GM12891 (cell line): Measurements from ENCODE around the gene THEM4.
"Not testable (repeated sequence)": the region's sequence is repeated elsewhere in the genome, so short reads cannot be mapped to it uniquely, and the experiment has no call there.

ENCODE experiments used
- DNase-seq: peaks from one replicate; pipeline ENCODE4 v3.0.0; 2011; ENCODE audit warnings: low spot score; ENCODE audit not compliant: insufficient read length
- FAIRE-seq: peaks from 2 replicates; lab custom pipeline; 2011; peaks lifted over from hg19 to GRCh38; lab: Jason Lieb, UNC
- PAX5 ChIP-seq: IDR thresholded peaks from 2 replicates; pipeline ENCODE4 v1.6.1; 2011; ENCODE audit warnings: low read length, moderate library complexity, mild to moderate bottlenecking; ENCODE audit not compliant: insufficient read depth, severe bottlenecking
- POLR2A ChIP-seq: IDR thresholded peaks from 2 replicates; pipeline ENCODE4 v1.6.1; 2011; ENCODE audit warnings: low read depth, low read length, control low read depth
- POLR2AphosphoS5 ChIP-seq: IDR thresholded peaks from 2 replicates; pipeline ENCODE4 v1.6.1; 2011; ENCODE audit warnings: low read depth, low read length, control low read depth
- POU2F2 ChIP-seq: IDR thresholded peaks from 2 replicates; pipeline ENCODE4 v1.6.1; 2011; ENCODE audit warnings: low read depth, mild to moderate bottlenecking, control low read depth, low read length, moderate library complexity
- SPI1 ChIP-seq: IDR thresholded peaks from 2 replicates; pipeline ENCODE4 v1.6.1; 2011; ENCODE audit warnings: low read depth, low read length, control low read depth
- TAF1 ChIP-seq: IDR thresholded peaks from 2 replicates; pipeline ENCODE4 v1.6.1; 2011; ENCODE audit warnings: low read depth, low read length, control low read depth

The THEM4 gene

GRCh38 chr1:151860504-151861187, 48.7 kb downstream of the THEM4 start:
- DNase-seq: no peak
- no peak for FAIRE-seq
- TF ChIP-seq POU2F2: no peak
- no peak for TF ChIP-seq POLR2A
- TF ChIP-seq POLR2AphosphoS5: no peak

DNA sequence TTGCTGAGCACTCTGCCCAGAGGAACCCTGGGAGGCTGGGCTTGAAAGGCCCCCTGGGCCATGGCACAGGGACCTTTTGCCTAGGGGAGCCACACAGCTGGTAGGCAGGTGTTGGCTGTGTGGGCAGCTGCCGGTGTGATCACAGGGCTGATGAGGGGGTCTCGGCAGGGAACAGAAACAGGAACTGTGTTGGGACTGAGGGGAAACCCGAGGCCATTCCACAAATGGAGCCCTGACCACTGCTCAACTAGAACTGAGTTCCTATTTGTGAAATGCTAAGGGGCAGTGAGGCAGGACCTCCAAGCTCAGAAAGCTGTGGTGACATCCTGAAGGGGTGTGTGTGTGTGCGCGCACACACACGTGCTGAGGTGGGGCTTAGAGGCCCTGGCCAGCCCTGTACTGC, 49.4 kb downstream of the THEM4 start:
- FAIRE-seq (peak; percentile 62), DNase-seq (no peak)
- TF ChIP-seq SPI1 (peak; percentile 53), PAX5 (no peak), POU2F2 (no peak), POLR2A (no peak)

DNA sequence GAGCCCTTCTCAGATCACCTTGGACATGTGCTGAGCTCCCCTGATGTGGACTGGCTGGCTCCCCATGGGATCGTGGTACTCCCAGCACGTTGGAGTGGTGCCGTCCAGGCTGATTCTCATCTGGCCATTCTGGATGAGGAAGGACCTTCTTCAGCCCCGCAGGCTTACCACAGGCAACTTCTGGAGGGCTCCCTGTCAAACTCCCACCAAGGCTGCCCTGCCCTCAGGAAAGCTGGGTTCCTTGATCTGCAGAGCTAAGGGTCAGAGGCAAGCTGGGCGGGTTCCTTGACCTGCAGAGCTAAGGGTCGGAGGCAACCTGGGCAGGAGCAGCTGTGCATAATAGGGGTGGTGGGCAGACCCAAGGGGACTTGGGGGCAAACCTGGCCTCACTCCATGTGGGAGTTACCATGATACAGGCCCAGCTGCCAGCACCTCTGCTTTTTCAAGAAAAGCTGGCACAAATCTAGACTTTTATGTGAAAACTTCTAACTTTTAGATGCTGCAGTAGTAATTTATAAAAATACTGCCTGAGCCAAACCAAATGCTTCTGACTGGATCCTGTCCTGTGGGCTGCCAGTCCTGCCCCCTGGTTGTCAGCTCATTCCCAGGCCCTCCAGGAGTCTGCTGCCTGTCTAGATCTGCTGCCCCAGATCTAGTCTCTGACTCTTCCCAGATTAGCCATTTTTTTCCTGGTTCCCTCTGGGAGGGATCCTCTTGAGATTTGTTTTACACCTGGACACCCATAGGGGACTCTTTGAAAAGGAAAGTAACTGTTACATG, 50.2 kb downstream of the THEM4 start:
- no peak for TF ChIP-seq SPI1
- DNase-seq: no peak
- FAIRE-seq: no peak

DNA sequence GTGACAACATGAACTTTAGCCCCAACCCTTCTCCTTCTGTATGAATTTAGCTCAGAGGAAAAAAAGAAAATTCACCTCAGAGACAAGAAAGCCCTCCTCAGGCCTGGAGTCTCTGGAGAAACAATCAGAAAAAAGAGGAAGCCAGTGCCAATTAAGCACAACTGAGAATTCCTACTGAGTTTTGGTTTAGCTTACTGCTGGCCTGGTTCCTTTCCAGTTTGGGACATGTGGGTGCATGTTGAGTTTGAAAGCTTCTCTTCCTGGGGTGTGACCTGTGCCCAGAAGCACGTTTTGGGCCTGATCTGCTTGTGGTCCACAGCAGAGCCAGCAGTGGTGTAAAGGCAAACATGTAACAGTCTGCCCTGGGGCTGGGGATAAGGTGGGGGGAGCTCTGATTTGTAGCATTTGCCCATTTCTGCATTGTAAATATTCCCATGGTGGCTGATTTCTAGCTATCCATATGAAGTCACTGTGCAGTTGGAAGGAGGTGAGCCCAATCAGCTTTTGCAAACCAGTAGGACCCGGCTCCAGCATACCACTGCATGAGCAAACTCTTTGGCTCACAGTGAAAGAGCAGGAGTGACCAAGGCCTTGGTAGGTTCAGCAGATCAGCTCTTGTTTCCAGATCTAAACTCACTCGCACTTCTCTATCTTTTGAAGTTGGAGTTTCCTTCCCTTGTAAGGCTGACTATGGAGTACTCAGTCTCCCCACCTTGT, 51.1 kb downstream of the THEM4 start:
- no peak for DNase-seq
- no peak for FAIRE-seq
- TF ChIP-seq SPI1: peak; percentile 43
- TF ChIP-seq POU2F2: no peak
- TF ChIP-seq TAF1: no peak

GRCh38 chr1:151855933-151856332, 53.4 kb downstream of the THEM4 start:
- TF ChIP-seq TAF1 (no peak), POLR2AphosphoS5 (no peak), PAX5 (no peak), POU2F2 (no peak), POLR2A (no peak), SPI1 (no peak)
- DNase-seq (no peak), FAIRE-seq (no peak)

DNA sequence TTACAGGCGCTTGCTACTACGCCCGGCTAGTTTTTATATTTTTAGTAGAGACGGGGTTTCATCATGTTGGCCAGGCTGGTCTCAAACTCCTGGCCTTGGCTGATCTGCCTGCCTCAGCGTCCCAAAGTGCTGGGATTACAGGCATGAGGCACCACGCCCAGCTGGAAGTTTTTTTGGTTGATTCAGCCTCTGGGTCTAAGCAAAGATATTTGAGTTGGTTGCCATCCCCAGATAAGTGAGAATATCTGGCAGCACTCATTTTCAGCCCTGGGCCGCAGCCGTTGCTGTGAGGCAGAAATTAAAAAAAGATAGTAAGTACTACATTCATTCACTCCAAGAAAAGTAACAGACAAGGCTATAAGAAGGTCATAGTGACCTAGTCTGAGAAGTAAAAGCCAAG, 53.8 kb downstream of the THEM4 start:
- DNase-seq, FAIRE-seq: not testable (repeated sequence)

- FAIRE-seq: no peak
- TF ChIP-seq SPI1: no peak
- TF ChIP-seq PAX5: no peak
- no peak for TF ChIP-seq TAF1
- no peak for DNase-seq
Observed at GRCh38 chr1:151854658-151855057, 54.7 kb downstream of the THEM4 start.

DNA sequence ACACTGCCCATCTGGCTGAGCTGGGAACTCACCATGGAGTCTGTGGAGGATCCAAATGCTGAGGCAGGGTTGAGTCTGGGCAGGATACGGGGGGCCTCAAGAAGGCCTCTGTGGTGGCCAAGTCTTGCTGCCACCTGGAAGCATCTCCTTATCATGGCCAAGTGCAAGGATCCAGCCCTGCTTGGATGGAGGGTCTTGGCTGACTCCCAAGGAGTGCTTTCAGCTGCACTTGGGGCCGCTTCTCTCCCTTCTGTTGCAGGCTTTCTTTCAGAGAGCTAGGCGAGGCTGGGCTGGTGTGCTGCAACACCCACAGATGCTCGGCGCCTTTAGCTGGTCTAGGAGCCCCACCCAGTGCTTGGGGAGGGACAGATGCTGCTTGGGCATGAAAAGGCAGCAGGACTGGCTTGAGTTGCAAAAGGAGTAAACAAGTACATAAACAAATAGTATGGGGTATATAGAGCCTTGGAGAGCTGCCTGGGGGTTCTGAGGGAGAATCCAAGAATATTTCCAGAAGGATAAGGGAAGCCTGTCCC, 55.8 kb downstream of the THEM4 start, which contains the start of gene THEM5:
Gene THEM5, minus strand, starts transcription at position 302 of the 533 bp plus-strand sequence. Its CDS starts 147 bp downstream, at position 155.
- FAIRE-seq (no peak), DNase-seq (no peak)
- no peak for TF ChIP-seq SPI1
- TF ChIP-seq POLR2A: no peak
- TF ChIP-seq TAF1: no peak
- TF ChIP-seq POLR2AphosphoS5: no peak
- TF ChIP-seq POU2F2: no peak
- no peak for TF ChIP-seq PAX5

DNA sequence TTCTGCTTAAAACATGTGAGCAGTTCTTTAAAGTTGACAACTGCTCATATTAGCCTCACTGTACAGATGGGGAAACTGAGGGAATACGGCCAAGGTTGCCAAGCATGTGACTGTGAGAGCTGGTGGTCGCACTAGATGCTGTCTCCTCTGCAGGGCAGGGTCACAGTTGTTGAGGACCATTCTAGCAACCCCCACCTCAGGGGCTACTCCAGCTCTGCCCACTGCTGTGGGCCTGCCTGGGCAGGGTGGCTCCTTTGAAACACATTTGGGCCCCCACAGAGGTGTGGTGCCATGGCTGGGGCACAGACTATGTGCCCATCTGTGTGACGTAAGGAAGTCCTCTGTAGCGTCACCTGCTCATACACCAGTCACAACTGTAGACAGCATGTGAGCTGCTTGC, 56.6 kb downstream of the THEM4 start:
- TF ChIP-seq PAX5: no peak
- TF ChIP-seq POU2F2: no peak
- TF ChIP-seq POLR2A: no peak
- FAIRE-seq: no peak
- DNase-seq: no peak

DNA sequence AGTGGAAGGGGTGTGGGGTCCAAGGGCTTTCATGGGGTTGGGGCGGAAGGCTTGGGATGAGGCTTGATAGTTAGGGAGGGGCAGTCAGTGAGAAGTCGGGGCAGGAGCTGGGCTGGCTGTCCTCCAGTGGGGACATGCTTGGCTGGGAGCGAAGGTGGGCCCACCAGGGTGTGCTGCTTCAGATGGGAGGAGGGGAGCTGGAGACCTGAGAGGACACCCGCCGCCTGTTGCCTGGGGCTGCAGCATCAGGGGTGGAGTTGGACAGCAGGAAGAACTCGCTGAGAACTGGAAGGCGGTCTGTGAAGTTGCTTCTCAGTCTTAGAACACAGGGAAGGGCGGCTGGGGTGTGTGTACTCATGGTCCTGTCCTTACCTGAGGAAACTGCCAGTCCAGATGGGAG, 57.4 kb downstream of the THEM4 start:
- DNase-seq (no peak), FAIRE-seq (no peak)
- TF ChIP-seq SPI1: no peak
- no peak for TF ChIP-seq POLR2AphosphoS5
- no peak for TF ChIP-seq TAF1
- TF ChIP-seq PAX5: no peak
- no peak for TF ChIP-seq POLR2A
- TF ChIP-seq POU2F2: no peak
